WTC11 (cell line): ENCODE measurements around the gene CEP120.

Experiments
- ATF2 ChIP-seq: sonication (generic); formaldehyde crosslinking; IDR thresholded peaks from 2 replicates; pipeline ENCODE4 v1.8.1; 2022; ENCODE audit warnings: low read depth, missing genetic modification reagents, borderline replicate concordance
- FOXJ3 ChIP-seq: sonication (generic); formaldehyde crosslinking; IDR thresholded peaks from 2 replicates; pipeline ENCODE4 v1.9.0; 2021; ENCODE audit warnings: missing genetic modification reagents, mild to moderate bottlenecking, borderline replicate concordance
- FOXP1 ChIP-seq: sonication (generic); formaldehyde crosslinking; IDR thresholded peaks from 2 replicates; pipeline ENCODE4 v1.8.0; 2022; ENCODE audit warnings: missing genetic modification reagents, mild to moderate bottlenecking, moderate library complexity, borderline replicate concordance
- GTF2I ChIP-seq: fragments of 250-450 bp; sonication (Bioruptor Pico); conservative IDR thresholded peaks from 2 replicates; pipeline ENCODE4 v1.4.0; 2021; ENCODE audit warnings: mild to moderate bottlenecking
- KAT7 ChIP-seq: sonication (generic); formaldehyde crosslinking; IDR thresholded peaks from 2 replicates; pipeline ENCODE4 v1.8.1; 2023; ENCODE audit warnings: missing genetic modification reagents, mild to moderate bottlenecking, borderline replicate concordance
- NR2C2 ChIP-seq: sonication (generic); formaldehyde crosslinking; IDR thresholded peaks from 2 replicates; pipeline ENCODE4 v1.8.0; 2022; ENCODE audit warnings: mild to moderate bottlenecking, missing genetic modification reagents
- OVOL2 ChIP-seq: fragments of 250-450 bp; sonication (Bioruptor Pico); IDR thresholded peaks from 2 replicates; pipeline ENCODE4 v1.9.0; 2021; ENCODE audit warnings: mild to moderate bottlenecking, borderline replicate concordance
- PRRX2 ChIP-seq: fragments of 250-450 bp; sonication (Bioruptor Pico); IDR thresholded peaks from 2 replicates; pipeline ENCODE4 v1.8.0; 2021; ENCODE audit warnings: mild to moderate bottlenecking
- SP1 ChIP-seq: sonication (generic); formaldehyde crosslinking; conservative IDR thresholded peaks from 2 replicates; pipeline ENCODE4 v1.8.1; 2022; ENCODE audit warnings: missing genetic modification reagents
- TF ChIP-seq, protein P1 (sequence below): fragments of 200-600 bp; IDR thresholded peaks from 2 replicates; pipeline ENCODE4 v1.8.0; 2022; ENCODE audit warnings: antibody characterized with exemption
- TF ChIP-seq, protein P2 (sequence below): sonication (generic); formaldehyde crosslinking; IDR thresholded peaks from 2 replicates; pipeline ENCODE4 v1.8.1; 2022; ENCODE audit warnings: missing genetic modification reagents, borderline replicate concordance

GRCh38 chr5:123450114-123450513 is 26.9 kb upstream of the CEP120 start:
- TF ChIP-seq, protein P1, sequence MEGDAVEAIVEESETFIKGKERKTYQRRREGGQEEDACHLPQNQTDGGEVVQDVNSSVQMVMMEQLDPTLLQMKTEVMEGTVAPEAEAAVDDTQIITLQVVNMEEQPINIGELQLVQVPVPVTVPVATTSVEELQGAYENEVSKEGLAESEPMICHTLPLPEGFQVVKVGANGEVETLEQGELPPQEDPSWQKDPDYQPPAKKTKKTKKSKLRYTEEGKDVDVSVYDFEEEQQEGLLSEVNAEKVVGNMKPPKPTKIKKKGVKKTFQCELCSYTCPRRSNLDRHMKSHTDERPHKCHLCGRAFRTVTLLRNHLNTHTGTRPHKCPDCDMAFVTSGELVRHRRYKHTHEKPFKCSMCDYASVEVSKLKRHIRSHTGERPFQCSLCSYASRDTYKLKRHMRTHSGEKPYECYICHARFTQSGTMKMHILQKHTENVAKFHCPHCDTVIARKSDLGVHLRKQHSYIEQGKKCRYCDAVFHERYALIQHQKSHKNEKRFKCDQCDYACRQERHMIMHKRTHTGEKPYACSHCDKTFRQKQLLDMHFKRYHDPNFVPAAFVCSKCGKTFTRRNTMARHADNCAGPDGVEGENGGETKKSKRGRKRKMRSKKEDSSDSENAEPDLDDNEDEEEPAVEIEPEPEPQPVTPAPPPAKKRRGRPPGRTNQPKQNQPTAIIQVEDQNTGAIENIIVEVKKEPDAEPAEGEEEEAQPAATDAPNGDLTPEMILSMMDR = no peak
- TF ChIP-seq GTF2I (CRISPR knock-in tag) = no peak
- TF ChIP-seq OVOL2 (CRISPR knock-in tag) = no peak
- TF ChIP-seq FOXP1 (CRISPR knock-in tag) = no peak
- TF ChIP-seq FOXJ3 = no peak
- TF ChIP-seq KAT7 (CRISPR knock-in tag) = no peak
- no peak for TF ChIP-seq SP1 (CRISPR knock-in tag)
- no peak for TF ChIP-seq ATF2
- no peak for TF ChIP-seq PRRX2 (CRISPR knock-in tag)
- TF ChIP-seq, protein P2, sequence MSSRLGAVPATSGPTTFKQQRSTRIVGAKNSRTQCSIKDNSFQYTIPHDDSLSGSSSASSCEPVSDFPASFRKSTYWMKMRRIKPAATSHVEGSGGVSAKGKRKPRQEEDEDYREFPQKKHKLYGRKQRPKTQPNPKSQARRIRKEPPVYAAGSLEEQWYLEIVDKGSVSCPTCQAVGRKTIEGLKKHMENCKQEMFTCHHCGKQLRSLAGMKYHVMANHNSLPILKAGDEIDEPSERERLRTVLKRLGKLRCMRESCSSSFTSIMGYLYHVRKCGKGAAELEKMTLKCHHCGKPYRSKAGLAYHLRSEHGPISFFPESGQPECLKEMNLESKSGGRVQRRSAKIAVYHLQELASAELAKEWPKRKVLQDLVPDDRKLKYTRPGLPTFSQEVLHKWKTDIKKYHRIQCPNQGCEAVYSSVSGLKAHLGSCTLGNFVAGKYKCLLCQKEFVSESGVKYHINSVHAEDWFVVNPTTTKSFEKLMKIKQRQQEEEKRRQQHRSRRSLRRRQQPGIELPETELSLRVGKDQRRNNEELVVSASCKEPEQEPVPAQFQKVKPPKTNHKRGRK = no peak
- TF ChIP-seq NR2C2 (CRISPR knock-in tag) = no peak
